BJ (cell line): ENCODE results near the gene EGFR. TPM values are rescaled to one million over a fixed set of nuclear protein-coding genes. Genes with fewer than 3 reads are reported as not detected.

Experiments used
- CTCF ChIA-PET: fragments of 350-600 bp; formaldehyde crosslinking; extraction: SDS; loops from one replicate; lab custom pipeline; 2021; ENCODE audit warnings: antibody characterized with exemption, inconsistent platforms; lab: Yijun Ruan, JAX
- POLR2A ChIA-PET: fragments of 300-600 bp; sonication (Branson Sonifier 250); formaldehyde crosslinking; extraction: SDS; loops from one replicate; lab custom pipeline; 2021; ENCODE audit warnings: antibody characterized with exemption; lab: Charles Lee
- DNase-seq: peaks from one replicate; pipeline ENCODE4 v3.0.0-alpha.2; 2011; ENCODE audit warnings: low read depth
- H3K27me3 ChIP-seq: 2 replicates; pipeline ENCODE4 v1.6.0; 2011; ENCODE audit warnings: low read length; ENCODE audit not compliant: control insufficient read depth, insufficient read depth
- H3K36me3 ChIP-seq: 2 replicates; pipeline ENCODE4 v1.5.1; 2011; ENCODE audit warnings: low read length; ENCODE audit not compliant: control insufficient read depth, insufficient read depth
- H3K4me3 ChIP-seq: 2 replicates; pipeline ENCODE4 v1.5.1; 2011; ENCODE audit warnings: low read depth, mild to moderate bottlenecking, control low read depth, low read length
- CTCF ChIP-seq: IDR thresholded peaks from 2 replicates; pipeline ENCODE4 v1.5.1; 2011; ENCODE audit warnings: low read depth, mild to moderate bottlenecking, control low read depth, inconsistent platforms, low read length, moderate library complexity; ENCODE audit not compliant: insufficient read depth
- polyA plus RNA-seq: library from polyadenylated mRNA; depleted of rRNA; stranded (reverse); fragments of >200 nt; gene quantifications from 2 replicates; pipeline ENCODE4 v1.2.3, GENCODE V29; 2011

Gene EGFR
- polyA plus RNA-seq, 1 experiment: 34.0 TPM

- 0 out of 2 replicates have a peak, but pooled peaks cover 2% of the 10 kb centered on the region for H3K36me3 ChIP-seq
- no peak for TF ChIP-seq CTCF
- ChIA-PET POLR2A (no interaction called here), CTCF (interaction anchor here (0.9 kb wide), 1 partner anchor 12 kb away, joined by 3 read pairs; no protein-coding TSS in a partner anchor)
- no peak overlapping the region for H3K4me3 ChIP-seq
- DNase-seq: no peak
- no peaks in the 10 kb centered on the region for H3K27me3 ChIP-seq
Observed at GRCh38 chr7:55088107-55088506, 69.3 kb downstream of the EGFR start.

GRCh38 chr7:55088620-55089019 is 69.8 kb downstream of the EGFR start:
- 0 out of 2 replicates have a peak, but pooled peaks cover 2% of the 10 kb centered on the region for H3K36me3 ChIP-seq
- no peak for TF ChIP-seq CTCF
- H3K27me3 ChIP-seq: no peaks in the 10 kb centered on the region
- no peak overlapping the region for H3K4me3 ChIP-seq
- no peak for DNase-seq
- ChIA-PET POLR2A (no interaction called here), CTCF (no interaction called here)

GRCh38 chr7:55092186-55092974 is 73.6 kb downstream of the EGFR start:
- Histone ChIP-seq H3K4me3 (no peak overlapping the region), H3K27me3 (no peaks in the 10 kb centered on the region), H3K36me3 (0 out of 2 replicates have a peak, but pooled peaks cover 2% of the 10 kb centered on the region)
- ChIA-PET CTCF (interaction anchor here (1.0 kb wide), 1 partner anchor 24 kb away, joined by 3 read pairs; no protein-coding TSS in a partner anchor), POLR2A (no interaction called here)
- no peak for TF ChIP-seq CTCF
- no peak for DNase-seq

- POLR2A ChIA-PET: no interaction called here
- Histone ChIP-seq H3K4me3 (no peak overlapping the region), H3K36me3 (no peaks in the 10 kb centered on the region), H3K27me3 (no peaks in the 10 kb centered on the region)
- no peak for TF ChIP-seq CTCF
- DNase-seq: no peak
- CTCF ChIA-PET: interaction anchor here (1.0 kb wide), 1 partner anchor 23 kb away, joined by 3 read pairs; no protein-coding TSS in a partner anchor
Observed at GRCh38 chr7:55092975-55093373, 74.2 kb downstream of the EGFR start.

- TF ChIP-seq CTCF: no peak
- H3K27me3 ChIP-seq: no peaks in the 10 kb centered on the region
- no peaks in the 10 kb centered on the region for H3K36me3 ChIP-seq
- no peak for DNase-seq
- ChIA-PET CTCF (interaction anchor here (1.0 kb wide), 1 partner anchor 11 kb away, joined by 3 read pairs; no protein-coding TSS in a partner anchor), POLR2A (no interaction called here)
- no peak overlapping the region for H3K4me3 ChIP-seq
Observed at GRCh38 chr7:55093674-55094073, 74.9 kb downstream of the EGFR start.
